ENCODE results near the gene NGFR.
"Not testable (repeated sequence)": the region's sequence is repeated elsewhere in the genome, so short reads cannot be mapped to it uniquely, and the experiment has no call there.

The NGFR gene

GRCh38 chr17:49501496-49501895 is 6.4 kb downstream of the NGFR start:
- DNase-seq: no peak
- H3K4me1 Mint-ChIP-seq: peaks cover 84% of the 10 kb centered on the region
- H3K27me3 Mint-ChIP-seq (ENCODE audit: low read depth, poor library complexity): peaks cover 38% of the 10 kb centered on the region
- TF ChIP-seq CTCF (IDR thresholded peaks at IDR 0.05): no peak
- no peak overlapping the region for H3K27ac Mint-ChIP-seq
- no peak overlapping the region for H3K4me3 Mint-ChIP-seq
- H3K36me3 Mint-ChIP-seq (ENCODE audit: low read depth): no peaks in the 10 kb centered on the region
- no peaks in the 10 kb centered on the region for H3K9me3 Mint-ChIP-seq

GRCh38 chr17:49502254-49502653 is 7.2 kb downstream of the NGFR start:
- no peaks in the 10 kb centered on the region for H3K36me3 Mint-ChIP-seq (ENCODE audit: low read depth)

GRCh38 chr17:49502680-49503079 is 7.6 kb downstream of the NGFR start:
- Mint-ChIP-seq H3K4me1 (peaks cover 92% of the 10 kb centered on the region), H3K4me3 (peak overlapping the region; percentile 26), H3K27me3 (ENCODE audit: low read depth, poor library complexity) (peaks cover 26% of the 10 kb centered on the region), H3K27ac (peak overlapping the region; percentile 57)
- not testable (repeated sequence) for DNase-seq; H3K9me3 Mint-ChIP-seq; H3K36me3 Mint-ChIP-seq (ENCODE audit: low read depth)

More at GRCh38 chr17:49502254-49502653, 7.2 kb downstream of the NGFR start:
- no peak for DNase-seq
- H3K27me3 Mint-ChIP-seq (ENCODE audit: low read depth, poor library complexity): peaks cover 30% of the 10 kb centered on the region
- no peak overlapping the region for H3K4me3 Mint-ChIP-seq
- H3K9me3 Mint-ChIP-seq: no peaks in the 10 kb centered on the region
- peak overlapping the region; percentile 57 for H3K27ac Mint-ChIP-seq
- peaks cover 91% of the 10 kb centered on the region for H3K4me1 Mint-ChIP-seq
- no peak for TF ChIP-seq CTCF (IDR thresholded peaks at IDR 0.05)

- Mint-ChIP-seq H3K27ac (no peak overlapping the region), H3K4me3 (no peak overlapping the region), H3K27me3 (ENCODE audit: low read depth, poor library complexity) (peaks cover 14% of the 10 kb centered on the region), H3K4me1 (peaks cover 89% of the 10 kb centered on the region), H3K36me3 (ENCODE audit: low read depth) (no peaks in the 10 kb centered on the region), H3K9me3 (no peaks in the 10 kb centered on the region)
- DNase-seq: no peak
- TF ChIP-seq CTCF (IDR thresholded peaks at IDR 0.05): no peak
Observed at GRCh38 chr17:49504369-49504768, 9.3 kb downstream of the NGFR start.

- Mint-ChIP-seq H3K27ac (no peak overlapping the region), H3K27me3 (ENCODE audit: low read depth, poor library complexity) (peaks cover 14% of the 10 kb centered on the region), H3K36me3 (ENCODE audit: low read depth) (no peaks in the 10 kb centered on the region), H3K9me3 (no peaks in the 10 kb centered on the region), H3K4me3 (no peak overlapping the region), H3K4me1 (peaks cover 75% of the 10 kb centered on the region)
- no peak for TF ChIP-seq CTCF (IDR thresholded peaks at IDR 0.05)
- DNase-seq: no peak
Observed at GRCh38 chr17:49505854-49506253, 10.8 kb downstream of the NGFR start.

- DNase-seq: no peak
- peaks cover 75% of the 10 kb centered on the region for H3K4me1 Mint-ChIP-seq
- no peak for TF ChIP-seq CTCF (IDR thresholded peaks at IDR 0.05)
- H3K4me3 Mint-ChIP-seq: no peak overlapping the region
- H3K36me3 Mint-ChIP-seq (ENCODE audit: low read depth): no peaks in the 10 kb centered on the region
- no peak overlapping the region for H3K27ac Mint-ChIP-seq
- no peaks in the 10 kb centered on the region for H3K9me3 Mint-ChIP-seq
- peaks cover 14% of the 10 kb centered on the region for H3K27me3 Mint-ChIP-seq (ENCODE audit: low read depth, poor library complexity)
Observed at GRCh38 chr17:49506282-49506681, 11.2 kb downstream of the NGFR start.

Measured in nephron progenitor cell (in vitro differentiated cells).